Measurements from ENCODE around the gene DIP2B.
A peak's percentile ranks its signal among the peaks of the same experiment; 100 is the strongest.

GRCh38 chr12:50615907-50616296, 111.1 kb downstream of the DIP2B start:
- TF ChIP-seq CTCF (IDR thresholded peaks at IDR 0.05) = no peak
- no peak for TF ChIP-seq EP300 (IDR thresholded peaks at IDR 0.05)
- peak in 1 of 3 donors; percentile 21 for TF ChIP-seq POLR2AphosphoS5 (IDR thresholded peaks at IDR 0.05)

All from suprapubic skin (tissue), 4 donors.